GM19238 (cell line): ENCODE data around the gene SVIL.
"Not testable (repeated sequence)": the region's sequence is repeated elsewhere in the genome, so short reads cannot be mapped to it uniquely, and the experiment has no call there.

Experiments
- DNase-seq: peaks from one replicate; pipeline ENCODE4 v3.0.0; 2011; ENCODE audit warnings: low spot score; ENCODE audit not compliant: insufficient read length

SVIL gene

GRCh38 chr10:29578457-29578856 is 56.3 kb downstream of the SVIL start:
- no peak for DNase-seq

GRCh38 chr10:29576681-29577080 is 58.1 kb downstream of the SVIL start:
- DNase-seq, result no peak

GRCh38 chr10:29575098-29575455 is 59.7 kb downstream of the SVIL start:
- DNase-seq, result no peak

- not testable (repeated sequence) for DNase-seq
Measured at GRCh38 chr10:29574212-29575097, 60.3 kb downstream of the SVIL start.

GRCh38 chr10:29570248-29570647 is 64.5 kb downstream of the SVIL start:
- DNase-seq, result not testable (repeated sequence)

GRCh38 chr10:29569795-29570194 is 65.0 kb downstream of the SVIL start:
- DNase-seq, result no peak

- no peak for DNase-seq
Measured at GRCh38 chr10:29567003-29567402, 67.8 kb downstream of the SVIL start.

GRCh38 chr10:29566209-29566608 is 68.6 kb downstream of the SVIL start:
- DNase-seq, result not testable (repeated sequence)

- DNase-seq, result no peak
Measured at GRCh38 chr10:29563420-29564035, 71.2 kb downstream of the SVIL start.

GRCh38 chr10:29563006-29563405 is 71.8 kb downstream of the SVIL start:
- not testable (repeated sequence) for DNase-seq

- DNase-seq, result no peak
Measured at GRCh38 chr10:29559996-29560395, 74.8 kb downstream of the SVIL start.

GRCh38 chr10:29557665-29558064 is 77.1 kb downstream of the SVIL start:
- no peak for DNase-seq

- DNase-seq, result no peak
Measured at GRCh38 chr10:29555746-29556481, 78.9 kb downstream of the SVIL start.

- no peak for DNase-seq
Measured at GRCh38 chr10:29555091-29555745, 79.6 kb downstream of the SVIL start.

GRCh38 chr10:29554660-29555059 is 80.1 kb downstream of the SVIL start:
- no peak for DNase-seq

GRCh38 chr10:29553544-29554250 is 81.1 kb downstream of the SVIL start:
- DNase-seq, result no peak

GRCh38 chr10:29553116-29553515 is 81.7 kb downstream of the SVIL start:
- DNase-seq, result not testable (repeated sequence)

GRCh38 chr10:29549493-29549892 is 85.3 kb downstream of the SVIL start:
- not testable (repeated sequence) for DNase-seq

GRCh38 chr10:29546773-29547313 is 87.9 kb downstream of the SVIL start:
- DNase-seq, result no peak

- no peak for DNase-seq
Measured at GRCh38 chr10:29545122-29545521, 89.6 kb downstream of the SVIL start.

GRCh38 chr10:29543715-29544114 is 91.1 kb downstream of the SVIL start:
- no peak for DNase-seq
